ENCODE measurements around the gene ZNF672. TPM values are rescaled to one million over a fixed set of nuclear protein-coding genes. Genes with fewer than 3 reads are reported as not detected.
A peak's percentile ranks its signal among the peaks of the same experiment; 100 is the strongest.

Gene ZNF672
- total RNA-seq, 1 donor from 2014 or later: 36.1 TPM

- no peaks in the 10 kb centered on the region for H3K27me3 Mint-ChIP-seq (ENCODE audit: low read depth)
- no peak overlapping the region for H3K27ac Mint-ChIP-seq
- DNase-seq (ENCODE audit: low spot score in 2 of 2, unreplicated experiment in 2 of 2): no peak
- TF ChIP-seq CTCF (IDR thresholded peaks at IDR 0.05; ENCODE audit: unreplicated experiment): no peak
- peaks cover 28% of the 10 kb centered on the region for H3K4me1 Mint-ChIP-seq
- H3K36me3 Mint-ChIP-seq: peaks cover 9% of the 10 kb centered on the region
- H3K9me3 Mint-ChIP-seq: no peaks in the 10 kb centered on the region
- no peak overlapping the region for H3K4me3 Mint-ChIP-seq
Measured at GRCh38 chr1:248821101-248821500, 16.9 kb upstream of the ZNF672 start.

GRCh38 chr1:248821641-248822040 lies 16.4 kb upstream of the ZNF672 start:
- no peak for TF ChIP-seq CTCF (IDR thresholded peaks at IDR 0.05; ENCODE audit: unreplicated experiment)
- Mint-ChIP-seq H3K27ac (no peak overlapping the region), H3K9me3 (no peaks in the 10 kb centered on the region), H3K4me3 (no peak overlapping the region), H3K27me3 (ENCODE audit: low read depth) (no peaks in the 10 kb centered on the region), H3K36me3 (peaks cover 7% of the 10 kb centered on the region), H3K4me1 (peaks cover 29% of the 10 kb centered on the region)
- no peak for DNase-seq (ENCODE audit: low spot score in 2 of 2, unreplicated experiment in 2 of 2)

DNA sequence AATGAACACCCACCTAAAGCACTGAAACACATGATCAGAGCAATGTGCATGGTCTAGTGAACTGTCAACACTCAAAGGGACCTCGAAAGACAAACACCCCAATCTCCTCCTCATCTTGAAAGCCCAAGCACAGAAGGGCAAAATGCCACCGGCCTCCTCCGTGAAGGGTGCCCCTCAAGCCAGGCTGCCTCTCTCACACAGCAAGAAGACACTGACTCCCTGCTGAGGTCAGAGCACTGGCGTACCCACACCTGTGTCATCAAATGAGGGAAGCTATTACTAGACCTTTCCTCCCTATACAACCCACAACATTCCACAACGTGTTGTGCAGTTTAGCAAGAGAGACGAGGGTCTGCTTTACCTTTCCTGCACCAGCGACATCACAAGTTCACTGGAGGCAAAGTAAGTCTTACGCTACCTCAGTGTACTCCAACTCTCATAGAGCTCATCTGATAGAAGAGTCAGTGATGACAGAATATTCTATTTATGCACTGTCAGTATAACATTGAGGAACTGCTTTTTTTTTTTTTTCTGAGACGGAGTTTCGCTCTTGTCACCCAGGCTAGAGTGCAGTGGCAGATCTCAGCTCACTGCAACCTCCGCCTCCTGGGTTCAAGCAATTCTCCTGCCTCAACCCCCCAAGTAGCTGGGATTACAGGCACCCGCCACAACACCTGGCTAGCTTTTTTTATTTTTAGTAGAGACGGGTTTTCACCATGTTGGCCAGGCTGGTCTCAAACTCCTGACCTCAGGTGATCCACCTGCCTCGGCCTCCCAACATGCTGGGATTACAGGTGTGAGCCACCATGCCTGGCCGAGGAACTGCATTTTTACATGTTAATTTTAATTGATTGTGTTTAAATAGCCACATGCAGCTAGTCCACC lies 15.6 kb upstream of the ZNF672 start:
- Mint-ChIP-seq H3K27me3 (ENCODE audit: low read depth) (no peaks in the 10 kb centered on the region), H3K4me3 (no peak overlapping the region), H3K9me3 (no peaks in the 10 kb centered on the region), H3K27ac (peak overlapping the region; percentile 12), H3K4me1 (peaks cover 34% of the 10 kb centered on the region), H3K36me3 (peaks cover 5% of the 10 kb centered on the region)
- DNase-seq (ENCODE audit: low spot score in 2 of 2, unreplicated experiment in 2 of 2): no peak
- TF ChIP-seq CTCF (IDR thresholded peaks at IDR 0.05; ENCODE audit: unreplicated experiment): no peak

DNA sequence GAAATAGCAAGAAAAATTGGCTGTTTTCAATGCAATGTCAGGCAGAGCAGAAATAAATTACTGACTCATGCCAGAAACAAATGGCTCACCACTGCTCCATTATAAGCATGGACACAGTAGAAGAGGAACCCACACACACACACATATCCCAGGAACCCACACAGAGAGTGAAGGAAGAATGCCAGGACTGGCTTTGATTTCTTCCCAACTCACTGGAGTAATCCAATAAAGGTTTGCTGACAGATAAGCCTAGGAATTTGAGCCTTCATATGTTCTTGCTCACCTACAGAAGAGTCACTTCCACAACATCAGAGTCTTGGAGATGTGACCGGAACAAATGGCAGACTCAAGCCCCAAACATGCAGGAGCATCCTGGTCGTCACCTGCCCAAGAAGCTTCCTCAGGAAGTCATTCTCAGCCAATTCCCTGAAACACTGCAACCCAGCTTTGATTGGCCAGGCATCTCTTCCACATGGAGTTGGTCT lies 14.5 kb upstream of the ZNF672 start:
- DNase-seq (ENCODE audit: low spot score in 2 of 2, unreplicated experiment in 2 of 2): no peak
- Mint-ChIP-seq H3K27ac (no peak overlapping the region), H3K36me3 (peaks cover 5% of the 10 kb centered on the region), H3K9me3 (no peaks in the 10 kb centered on the region), H3K4me1 (peaks cover 34% of the 10 kb centered on the region), H3K4me3 (peak overlapping the region; percentile 99), H3K27me3 (ENCODE audit: low read depth) (no peaks in the 10 kb centered on the region)
- no peak for TF ChIP-seq CTCF (IDR thresholded peaks at IDR 0.05; ENCODE audit: unreplicated experiment)

DNA sequence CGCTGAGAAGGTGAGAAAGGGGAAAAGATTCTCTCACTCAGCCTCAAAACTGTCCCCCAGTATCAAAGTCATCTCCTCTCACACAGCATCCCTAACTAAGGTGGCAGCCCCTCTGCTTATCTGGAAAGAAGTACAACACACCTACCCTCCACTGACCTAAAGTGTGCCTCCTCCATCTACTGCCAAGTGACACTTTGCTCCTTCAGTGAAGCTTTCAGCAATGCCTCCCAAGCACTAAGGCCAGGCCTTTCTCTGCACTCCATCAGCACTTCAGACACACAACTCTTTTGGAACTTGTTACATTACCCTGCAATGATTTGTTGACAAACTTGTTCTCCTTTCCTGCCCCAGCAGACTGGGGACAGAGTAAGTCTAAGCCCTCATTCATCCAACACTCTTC lies 13.7 kb upstream of the ZNF672 start:
- Mint-ChIP-seq H3K27me3 (ENCODE audit: low read depth) (no peaks in the 10 kb centered on the region), H3K27ac (peak overlapping the region; percentile 99), H3K4me3 (peak overlapping the region; percentile 99), H3K9me3 (no peaks in the 10 kb centered on the region), H3K4me1 (peaks cover 34% of the 10 kb centered on the region), H3K36me3 (peaks cover 5% of the 10 kb centered on the region)
- DNase-seq (ENCODE audit: low spot score in 2 of 2, unreplicated experiment in 2 of 2): no peak
- no peak for TF ChIP-seq CTCF (IDR thresholded peaks at IDR 0.05; ENCODE audit: unreplicated experiment)

Data from mesothelial cell of epicardium (in vitro differentiated cells).